Endothelial cell of umbilical vein (primary cell): ENCODE measurements around the gene ARL8A.

Source experiments
- CTCF ChIP-seq, 2 donors: IDR thresholded peaks; 1 replicate in 1 of 2; 2 replicates in 1 of 2; pipeline ENCODE4 v1.5.1; 2011; ENCODE audit warnings: low read length in 2 of 2, mild to moderate bottlenecking in 2 of 2, moderate library complexity in 2 of 2, control low read depth in 1 of 2, inconsistent platforms in 1 of 2, low read depth in 1 of 2; ENCODE audit not compliant: insufficient read depth in 1 of 2; ENCODE audit errors: extremely low read depth in 1 of 2
- EZH2 ChIP-seq: IDR thresholded peaks from 2 replicates; pipeline ENCODE4 v1.6.1; 2012; ENCODE audit warnings: borderline replicate concordance, low read depth, mild to moderate bottlenecking, moderate library complexity, low read length, inconsistent platforms; ENCODE audit not compliant: severe bottlenecking
- FOS ChIP-seq: IDR thresholded peaks from 2 replicates; pipeline ENCODE4 v1.6.1; 2011; ENCODE audit warnings: mild to moderate bottlenecking, low read length, moderate library complexity, borderline replicate concordance; ENCODE audit not compliant: insufficient read depth
- GATA2 ChIP-seq: IDR thresholded peaks from 2 replicates; pipeline ENCODE4 v1.7.0; 2011; ENCODE audit warnings: low read depth, mild to moderate bottlenecking, moderate library complexity, mixed read lengths, low read length; ENCODE audit not compliant: insufficient read length, insufficient read depth
- JUN ChIP-seq: IDR thresholded peaks from 2 replicates; pipeline ENCODE4 v1.6.1; 2011; ENCODE audit warnings: borderline replicate concordance, low read depth; ENCODE audit not compliant: insufficient read length, insufficient read depth
- MAX ChIP-seq: IDR thresholded peaks from 2 replicates; pipeline ENCODE4 v1.6.1; 2011; ENCODE audit not compliant: insufficient read depth, insufficient read length
- MYC ChIP-seq: IDR thresholded peaks from one replicate; pipeline ENCODE4 v1.6.1; 2011; ENCODE audit warnings: mild to moderate bottlenecking, low read depth, low read length
- POLR2A ChIP-seq: IDR thresholded peaks from 2 replicates; pipeline ENCODE4 v1.6.1; 2012; ENCODE audit warnings: low read depth, mild to moderate bottlenecking, control low read depth, low read length
- POLR2AphosphoS5 ChIP-seq: IDR thresholded peaks from 2 replicates; pipeline ENCODE4 v1.6.1; 2012; ENCODE audit warnings: low read depth, mild to moderate bottlenecking, control low read depth, low read length, moderate library complexity; ENCODE audit not compliant: insufficient read depth

GRCh38 chr1:202125611-202126010, 18.9 kb downstream of the ARL8A start:
- no peak for TF ChIP-seq CTCF (IDR thresholded peaks at IDR 0.05; ENCODE audit: extremely low read depth in 1 of 2, insufficient read depth in 1 of 2, low read depth in 1 of 2, low read length in 2 of 2)
- no peak for TF ChIP-seq POLR2A
- TF ChIP-seq EZH2: no peak
- TF ChIP-seq MAX: no peak
- no peak for TF ChIP-seq MYC
- no peak for TF ChIP-seq POLR2AphosphoS5
- TF ChIP-seq FOS: no peak
- TF ChIP-seq JUN: no peak
- TF ChIP-seq GATA2: no peak
